ENCODE results near the gene TRIM74.
"Not testable (repeated sequence)": the region's sequence is repeated elsewhere in the genome, so short reads cannot be mapped to it uniquely, and the experiment has no call there.

TRIM74 gene

DNA sequence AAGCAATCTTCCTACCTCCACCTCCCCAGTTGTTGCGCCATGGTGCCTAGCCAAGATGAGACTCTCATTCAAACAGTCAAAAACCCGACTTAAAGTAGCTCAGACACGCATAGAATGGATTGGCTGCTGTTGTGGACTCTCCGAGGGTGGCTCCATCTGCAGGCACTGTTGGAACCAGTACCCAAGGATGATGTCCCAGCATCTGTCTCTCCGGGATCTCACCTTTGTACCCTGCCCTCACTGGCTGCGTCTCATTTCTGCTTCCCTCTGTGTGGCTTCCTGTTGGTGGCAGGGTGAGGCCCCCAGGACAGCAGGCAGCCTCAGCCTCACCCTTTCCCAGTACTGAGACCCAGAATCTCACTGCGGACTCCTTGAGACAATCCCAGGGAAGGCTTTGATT, 5.5 kb upstream of the TRIM74 start:
- not testable (repeated sequence) for H3K9me3 ChIP-seq (ENCODE audit: insufficient read depth, low read depth, low read length); H3K36me3 ChIP-seq (ENCODE audit: control insufficient read depth in 1 of 2, insufficient read depth in 2 of 2, low read length in 2 of 2); H4K12ac ChIP-seq (ENCODE audit: low read depth, low read length); H3K4me2 ChIP-seq (ENCODE audit: low read length); H2BK120ac ChIP-seq (ENCODE audit: insufficient read depth, low read length, poor library complexity); H3K4ac ChIP-seq (ENCODE audit: low read depth, low read length); H3K4me1 ChIP-seq (ENCODE audit: control insufficient read depth in 1 of 2, insufficient read depth in 2 of 2, low read length in 2 of 2); H3K23ac ChIP-seq (ENCODE audit: low read length); DNase-seq; H2AK5ac ChIP-seq (ENCODE audit: low read length); H3K14ac ChIP-seq (ENCODE audit: low read length); H3K4me3 ChIP-seq (ENCODE audit: low read depth, low read length); H3K9ac ChIP-seq (ENCODE audit: low read length); H2BK5ac ChIP-seq (ENCODE audit: low read depth, low read length, poor library complexity); H4K8ac ChIP-seq (ENCODE audit: low read depth, low read length); H3K27ac ChIP-seq (ENCODE audit: low read depth, low read length); H3K27me3 ChIP-seq (ENCODE audit: insufficient read depth, low read length); H3K79me1 ChIP-seq (ENCODE audit: low read length); H3K79me2 ChIP-seq (ENCODE audit: control insufficient read depth, insufficient read depth, low read length, poor library complexity); H3K18ac ChIP-seq (ENCODE audit: low read length); H2AFZ ChIP-seq (ENCODE audit: insufficient read depth, low read length, poor library complexity); H2BK12ac ChIP-seq (ENCODE audit: low read length); H4K91ac ChIP-seq (ENCODE audit: low read depth, low read length)
- WGBS (ENCODE audit: extremely low coverage, insufficient coverage, insufficient read length): no CpG with 5 or more reads among the region's 7 CpGs

DNA sequence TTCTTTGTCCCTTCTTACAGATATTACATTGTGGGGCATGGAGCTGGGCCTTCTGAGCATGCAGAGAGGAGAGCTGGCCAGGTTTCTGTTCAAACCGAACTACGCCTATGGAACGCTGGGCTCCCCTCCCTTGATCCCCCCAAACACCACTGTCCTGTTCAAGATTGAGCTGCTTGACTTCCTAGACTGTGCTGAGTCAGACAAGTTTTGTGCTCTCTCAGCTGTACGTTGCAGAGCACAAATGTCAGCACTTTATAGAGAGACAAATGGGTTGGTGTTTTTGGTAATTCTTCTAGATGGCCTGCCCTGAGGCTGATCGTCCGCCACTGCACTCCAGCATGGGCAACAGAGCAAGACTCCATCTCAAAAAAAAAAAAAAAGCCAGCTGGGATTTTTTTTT, 2.2 kb upstream of the TRIM74 start:
- no CpG with 5 or more reads among the region's 6 CpGs for WGBS (ENCODE audit: extremely low coverage, insufficient coverage, insufficient read length)
- not testable (repeated sequence) for H3K18ac ChIP-seq (ENCODE audit: low read length); H2BK120ac ChIP-seq (ENCODE audit: insufficient read depth, low read length, poor library complexity); H2AFZ ChIP-seq (ENCODE audit: insufficient read depth, low read length, poor library complexity); H3K4me3 ChIP-seq (ENCODE audit: low read depth, low read length); H2BK12ac ChIP-seq (ENCODE audit: low read length); H3K27me3 ChIP-seq (ENCODE audit: insufficient read depth, low read length); H3K9ac ChIP-seq (ENCODE audit: low read length); DNase-seq; H3K4me2 ChIP-seq (ENCODE audit: low read length); H4K91ac ChIP-seq (ENCODE audit: low read depth, low read length); H4K12ac ChIP-seq (ENCODE audit: low read depth, low read length); H3K9me3 ChIP-seq (ENCODE audit: insufficient read depth, low read depth, low read length); H3K27ac ChIP-seq (ENCODE audit: low read depth, low read length); H3K36me3 ChIP-seq (ENCODE audit: control insufficient read depth in 1 of 2, insufficient read depth in 2 of 2, low read length in 2 of 2); H3K79me1 ChIP-seq (ENCODE audit: low read length); H2AK5ac ChIP-seq (ENCODE audit: low read length); H4K8ac ChIP-seq (ENCODE audit: low read depth, low read length); H3K4ac ChIP-seq (ENCODE audit: low read depth, low read length); H2BK5ac ChIP-seq (ENCODE audit: low read depth, low read length, poor library complexity); H3K14ac ChIP-seq (ENCODE audit: low read length); H3K79me2 ChIP-seq (ENCODE audit: control insufficient read depth, insufficient read depth, low read length, poor library complexity); H3K23ac ChIP-seq (ENCODE audit: low read length); H3K4me1 ChIP-seq (ENCODE audit: control insufficient read depth in 1 of 2, insufficient read depth in 2 of 2, low read length in 2 of 2)

DNA sequence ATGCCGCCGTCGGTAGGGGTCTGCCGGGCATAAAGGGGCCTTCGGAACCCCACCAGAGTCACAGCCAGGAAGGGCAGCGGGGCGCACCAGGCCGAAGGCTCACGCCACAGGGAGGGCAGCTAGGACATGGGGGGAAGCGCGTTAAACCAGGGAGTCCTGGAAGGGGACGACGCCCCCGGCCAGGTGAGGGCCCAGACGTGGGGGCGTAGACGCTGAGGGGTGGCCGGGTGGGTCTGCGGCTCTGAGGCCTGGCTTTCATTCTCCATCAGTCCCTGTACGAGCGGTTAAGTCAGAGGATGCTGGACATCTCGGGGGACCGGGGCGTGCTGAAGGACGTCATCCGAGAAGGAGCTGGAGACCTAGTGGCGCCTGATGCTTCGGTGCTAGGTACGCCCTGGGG, 422 bp upstream of the TRIM74 start:
- not testable (repeated sequence) for H3K4me1 ChIP-seq (ENCODE audit: control insufficient read depth in 1 of 2, insufficient read depth in 2 of 2, low read length in 2 of 2); H4K8ac ChIP-seq (ENCODE audit: low read depth, low read length); H2AFZ ChIP-seq (ENCODE audit: insufficient read depth, low read length, poor library complexity); H3K79me2 ChIP-seq (ENCODE audit: control insufficient read depth, insufficient read depth, low read length, poor library complexity); H3K9ac ChIP-seq (ENCODE audit: low read length); H4K12ac ChIP-seq (ENCODE audit: low read depth, low read length); H3K18ac ChIP-seq (ENCODE audit: low read length); H3K14ac ChIP-seq (ENCODE audit: low read length); H3K9me3 ChIP-seq (ENCODE audit: insufficient read depth, low read depth, low read length); H3K4ac ChIP-seq (ENCODE audit: low read depth, low read length); DNase-seq; H2BK120ac ChIP-seq (ENCODE audit: insufficient read depth, low read length, poor library complexity); H3K4me3 ChIP-seq (ENCODE audit: low read depth, low read length); H4K91ac ChIP-seq (ENCODE audit: low read depth, low read length); H3K27me3 ChIP-seq (ENCODE audit: insufficient read depth, low read length); H2AK5ac ChIP-seq (ENCODE audit: low read length); H3K36me3 ChIP-seq (ENCODE audit: control insufficient read depth in 1 of 2, insufficient read depth in 2 of 2, low read length in 2 of 2); H3K79me1 ChIP-seq (ENCODE audit: low read length); H2BK12ac ChIP-seq (ENCODE audit: low read length); H3K27ac ChIP-seq (ENCODE audit: low read depth, low read length); H3K4me2 ChIP-seq (ENCODE audit: low read length); H3K23ac ChIP-seq (ENCODE audit: low read length); H2BK5ac ChIP-seq (ENCODE audit: low read depth, low read length, poor library complexity)
- WGBS (ENCODE audit: extremely low coverage, insufficient coverage, insufficient read length): no CpG with 5 or more reads among the region's 29 CpGs

DNA sequence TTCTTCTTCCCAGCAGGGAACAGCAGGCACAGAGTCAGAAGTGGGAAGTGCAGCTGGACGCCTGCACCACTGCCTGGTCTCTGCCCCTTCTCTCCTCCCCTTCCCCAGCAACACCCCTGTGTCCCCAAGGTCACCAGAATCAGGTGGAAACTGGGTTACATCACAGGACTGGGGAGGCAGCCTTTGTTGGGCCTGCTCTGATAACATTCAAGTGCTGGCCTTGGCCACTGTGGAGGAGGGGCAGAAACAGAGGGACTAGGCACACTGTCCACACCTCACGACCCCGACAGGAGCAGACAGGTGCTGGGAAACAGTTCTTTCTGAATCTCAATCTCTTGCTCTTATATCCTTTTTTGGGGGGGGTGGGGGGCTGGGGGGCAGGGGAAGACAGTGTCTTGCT, 2.4 kb downstream of the TRIM74 start:
- not testable (repeated sequence) for H3K79me2 ChIP-seq (ENCODE audit: control insufficient read depth, insufficient read depth, low read length, poor library complexity); H4K8ac ChIP-seq (ENCODE audit: low read depth, low read length); H3K36me3 ChIP-seq (ENCODE audit: control insufficient read depth in 1 of 2, insufficient read depth in 2 of 2, low read length in 2 of 2); H3K14ac ChIP-seq (ENCODE audit: low read length); H2BK5ac ChIP-seq (ENCODE audit: low read depth, low read length, poor library complexity); H3K27ac ChIP-seq (ENCODE audit: low read depth, low read length); H3K23ac ChIP-seq (ENCODE audit: low read length); DNase-seq; H3K4me1 ChIP-seq (ENCODE audit: control insufficient read depth in 1 of 2, insufficient read depth in 2 of 2, low read length in 2 of 2); H4K91ac ChIP-seq (ENCODE audit: low read depth, low read length); H3K18ac ChIP-seq (ENCODE audit: low read length); H3K9ac ChIP-seq (ENCODE audit: low read length); H4K12ac ChIP-seq (ENCODE audit: low read depth, low read length); H2AK5ac ChIP-seq (ENCODE audit: low read length); H3K27me3 ChIP-seq (ENCODE audit: insufficient read depth, low read length); H2BK12ac ChIP-seq (ENCODE audit: low read length); H3K4me3 ChIP-seq (ENCODE audit: low read depth, low read length); H2AFZ ChIP-seq (ENCODE audit: insufficient read depth, low read length, poor library complexity); H3K4me2 ChIP-seq (ENCODE audit: low read length); H3K9me3 ChIP-seq (ENCODE audit: insufficient read depth, low read depth, low read length); H2BK120ac ChIP-seq (ENCODE audit: insufficient read depth, low read length, poor library complexity); H3K79me1 ChIP-seq (ENCODE audit: low read length); H3K4ac ChIP-seq (ENCODE audit: low read depth, low read length)
- no CpG with 5 or more reads among the region's 3 CpGs for whole genome bisulfite sequencing (ENCODE audit: extremely low coverage, insufficient coverage, insufficient read length)
